ENCODE measurements around the gene MINDY1. TPM values are rescaled to one million over a fixed set of nuclear protein-coding genes. Genes with fewer than 3 reads are reported as not detected.

Gene MINDY1
- total and polyA plus RNA-seq, 9 of the 15 experiments (the other 6 are each of a cell fraction or from before 2014, with no cell fraction given), result 0.49 to 11.0 (median 6.0) TPM

DNA sequence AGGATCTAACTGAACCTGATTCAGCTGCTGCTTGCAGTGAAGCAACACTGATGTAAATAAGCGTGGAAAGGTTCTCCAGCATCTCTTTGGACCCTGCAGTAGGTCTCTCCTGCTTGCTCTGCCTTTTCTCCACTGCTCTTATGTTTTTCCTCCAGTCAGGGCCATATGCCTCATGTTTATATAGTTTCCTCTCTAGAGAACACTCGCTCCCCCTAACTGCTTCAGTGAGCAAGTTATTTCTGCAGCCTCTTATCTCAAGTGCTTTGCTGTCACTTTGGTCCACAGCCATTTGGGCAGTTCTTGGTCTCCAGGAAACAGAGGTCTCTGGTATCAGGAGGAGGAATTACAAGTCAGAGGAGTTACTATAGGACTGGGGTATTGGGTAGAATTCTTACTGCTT is 6.8 kb upstream of the MINDY1 start (continued):
- TF ChIP-seq ARID1B (IDR thresholded peaks at IDR 0.05), result peak; percentile 48; the same call in 1 of the 2 replicates
- TF ChIP-seq ZNF589 (CRISPR knock-in tag; IDR thresholded peaks at IDR 0.05; ENCODE audit: low read depth), result no peak
- TF ChIP-seq EP300 (IDR thresholded peaks at IDR 0.05; ENCODE audit: low read length), result peak; percentile 31; the same call in 1 of the 2 replicates
- TF ChIP-seq, protein P1, sequence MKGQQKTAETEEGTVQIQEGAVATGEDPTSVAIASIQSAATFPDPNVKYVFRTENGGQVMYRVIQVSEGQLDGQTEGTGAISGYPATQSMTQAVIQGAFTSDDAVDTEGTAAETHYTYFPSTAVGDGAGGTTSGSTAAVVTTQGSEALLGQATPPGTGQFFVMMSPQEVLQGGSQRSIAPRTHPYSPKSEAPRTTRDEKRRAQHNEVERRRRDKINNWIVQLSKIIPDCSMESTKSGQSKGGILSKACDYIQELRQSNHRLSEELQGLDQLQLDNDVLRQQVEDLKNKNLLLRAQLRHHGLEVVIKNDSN (CRISPR knock-in tag; IDR thresholded peaks at IDR 0.05), result no peak
- TF ChIP-seq SMARCA4 (IDR thresholded peaks at IDR 0.05), result peak; percentile 42; the same call in 1 of the 2 replicates
- TF ChIP-seq, protein P2, sequence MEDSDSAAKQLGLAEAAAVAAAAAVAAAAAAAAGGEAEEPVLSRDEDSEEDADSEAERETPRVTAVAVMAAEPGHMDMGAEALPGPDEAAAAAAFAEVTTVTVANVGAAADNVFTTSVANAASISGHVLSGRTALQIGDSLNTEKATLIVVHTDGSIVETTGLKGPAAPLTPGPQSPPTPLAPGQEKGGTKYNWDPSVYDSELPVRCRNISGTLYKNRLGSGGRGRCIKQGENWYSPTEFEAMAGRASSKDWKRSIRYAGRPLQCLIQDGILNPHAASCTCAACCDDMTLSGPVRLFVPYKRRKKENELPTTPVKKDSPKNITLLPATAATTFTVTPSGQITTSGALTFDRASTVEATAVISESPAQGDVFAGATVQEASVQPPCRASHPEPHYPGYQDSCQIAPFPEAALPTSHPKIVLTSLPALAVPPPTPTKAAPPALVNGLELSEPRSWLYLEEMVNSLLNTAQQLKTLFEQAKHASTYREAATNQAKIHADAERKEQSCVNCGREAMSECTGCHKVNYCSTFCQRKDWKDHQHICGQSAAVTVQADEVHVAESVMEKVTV (CRISPR knock-in tag; IDR thresholded peaks at IDR 0.05), result no peak
- TF ChIP-seq ZBTB8A (IDR thresholded peaks at IDR 0.05; ENCODE audit: partially characterized antibody), result no peak
- TF ChIP-seq, protein P3, sequence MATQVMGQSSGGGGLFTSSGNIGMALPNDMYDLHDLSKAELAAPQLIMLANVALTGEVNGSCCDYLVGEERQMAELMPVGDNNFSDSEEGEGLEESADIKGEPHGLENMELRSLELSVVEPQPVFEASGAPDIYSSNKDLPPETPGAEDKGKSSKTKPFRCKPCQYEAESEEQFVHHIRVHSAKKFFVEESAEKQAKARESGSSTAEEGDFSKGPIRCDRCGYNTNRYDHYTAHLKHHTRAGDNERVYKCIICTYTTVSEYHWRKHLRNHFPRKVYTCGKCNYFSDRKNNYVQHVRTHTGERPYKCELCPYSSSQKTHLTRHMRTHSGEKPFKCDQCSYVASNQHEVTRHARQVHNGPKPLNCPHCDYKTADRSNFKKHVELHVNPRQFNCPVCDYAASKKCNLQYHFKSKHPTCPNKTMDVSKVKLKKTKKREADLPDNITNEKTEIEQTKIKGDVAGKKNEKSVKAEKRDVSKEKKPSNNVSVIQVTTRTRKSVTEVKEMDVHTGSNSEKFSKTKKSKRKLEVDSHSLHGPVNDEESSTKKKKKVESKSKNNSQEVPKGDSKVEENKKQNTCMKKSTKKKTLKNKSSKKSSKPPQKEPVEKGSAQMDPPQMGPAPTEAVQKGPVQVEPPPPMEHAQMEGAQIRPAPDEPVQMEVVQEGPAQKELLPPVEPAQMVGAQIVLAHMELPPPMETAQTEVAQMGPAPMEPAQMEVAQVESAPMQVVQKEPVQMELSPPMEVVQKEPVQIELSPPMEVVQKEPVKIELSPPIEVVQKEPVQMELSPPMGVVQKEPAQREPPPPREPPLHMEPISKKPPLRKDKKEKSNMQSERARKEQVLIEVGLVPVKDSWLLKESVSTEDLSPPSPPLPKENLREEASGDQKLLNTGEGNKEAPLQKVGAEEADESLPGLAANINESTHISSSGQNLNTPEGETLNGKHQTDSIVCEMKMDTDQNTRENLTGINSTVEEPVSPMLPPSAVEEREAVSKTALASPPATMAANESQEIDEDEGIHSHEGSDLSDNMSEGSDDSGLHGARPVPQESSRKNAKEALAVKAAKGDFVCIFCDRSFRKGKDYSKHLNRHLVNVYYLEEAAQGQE (IDR thresholded peaks at IDR 0.05; ENCODE audit: borderline replicate concordance), result peak; percentile 26; the same call in 1 of the 2 replicates
- TF ChIP-seq, protein P3 (CRISPR knock-in tag; IDR thresholded peaks at IDR 0.05; ENCODE audit: low read depth), result no peak
- TF ChIP-seq GTF2A2 (tag; IDR thresholded peaks at IDR 0.05), result no peak
- no peak for TF ChIP-seq POLR2H (tag; IDR thresholded peaks at IDR 0.05; ENCODE audit: low read depth)
- no peak for TF ChIP-seq ZNF75A (CRISPR knock-in tag; IDR thresholded peaks at IDR 0.05)
- TF ChIP-seq KAT7 (CRISPR knock-in tag; IDR thresholded peaks at IDR 0.05; ENCODE audit: borderline replicate concordance), result no peak
- TF ChIP-seq MYC (IDR thresholded peaks at IDR 0.05; ENCODE audit: low read depth, low read length), result peak; percentile 61; the same call in 1 of the 2 replicates
- TF ChIP-seq MYC (CRISPR knock-in tag; IDR thresholded peaks at IDR 0.05; ENCODE audit: borderline replicate concordance, low read depth), result no peak
- TF ChIP-seq RFX1 (IDR thresholded peaks at IDR 0.05), result peak; percentile 81
- no peak for TF ChIP-seq NEUROD1 (IDR thresholded peaks at IDR 0.05; ENCODE audit: borderline replicate concordance, low read depth, low read length, partially characterized antibody)
- TF ChIP-seq, protein P4, sequence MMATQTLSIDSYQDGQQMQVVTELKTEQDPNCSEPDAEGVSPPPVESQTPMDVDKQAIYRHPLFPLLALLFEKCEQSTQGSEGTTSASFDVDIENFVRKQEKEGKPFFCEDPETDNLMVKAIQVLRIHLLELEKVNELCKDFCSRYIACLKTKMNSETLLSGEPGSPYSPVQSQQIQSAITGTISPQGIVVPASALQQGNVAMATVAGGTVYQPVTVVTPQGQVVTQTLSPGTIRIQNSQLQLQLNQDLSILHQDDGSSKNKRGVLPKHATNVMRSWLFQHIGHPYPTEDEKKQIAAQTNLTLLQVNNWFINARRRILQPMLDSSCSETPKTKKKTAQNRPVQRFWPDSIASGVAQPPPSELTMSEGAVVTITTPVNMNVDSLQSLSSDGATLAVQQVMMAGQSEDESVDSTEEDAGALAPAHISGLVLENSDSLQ (IDR thresholded peaks at IDR 0.05), result peak; percentile 53
- TF ChIP-seq CBX2 (IDR thresholded peaks at IDR 0.05; ENCODE audit: insufficient read depth, low read length, poor library complexity, severe bottlenecking), result no peak

All from K562 (cell line).